ENCODE results near the gene DCLRE1C. TPM values are rescaled to one million over a fixed set of nuclear protein-coding genes. Genes with fewer than 3 reads are reported as not detected.
"Not testable (repeated sequence)": the region's sequence is repeated elsewhere in the genome, so short reads cannot be mapped to it uniquely, and the experiment has no call there.

Gene DCLRE1C
- total RNA-seq, 1 donor = 17.7 TPM

- H3K4me3 ChIP-seq (ENCODE audit: low read depth, low read length) = peak overlapping the region; percentile 91
- peak; percentile 30 for TF ChIP-seq CTCF (IDR thresholded peaks at IDR 0.05; ENCODE audit: insufficient read depth, low read length)
- DNase-seq (ENCODE audit: low read depth) = no peak
These were observed 959 bp downstream of the DCLRE1C start for GRCh38 chr10:14952851-14953423.

GRCh38 chr10:14949291-14949690 lies 4.6 kb downstream of the DCLRE1C start:
- TF ChIP-seq CTCF (IDR thresholded peaks at IDR 0.05; ENCODE audit: insufficient read depth, low read length) = no peak
- H3K4me3 ChIP-seq (ENCODE audit: low read depth, low read length) = no peak overlapping the region
- DNase-seq (ENCODE audit: low read depth) = no peak

- no peak for DNase-seq (ENCODE audit: low read depth)
- no peak overlapping the region for H3K4me3 ChIP-seq (ENCODE audit: low read depth, low read length)
- no peak for TF ChIP-seq CTCF (IDR thresholded peaks at IDR 0.05; ENCODE audit: insufficient read depth, low read length)
These were observed 6.6 kb downstream of the DCLRE1C start for GRCh38 chr10:14947268-14947667.

GRCh38 chr10:14945108-14945507 lies 8.8 kb downstream of the DCLRE1C start:
- H3K4me3 ChIP-seq (ENCODE audit: low read depth, low read length) = no peak overlapping the region
- no peak for TF ChIP-seq CTCF (IDR thresholded peaks at IDR 0.05; ENCODE audit: insufficient read depth, low read length)
- no peak for DNase-seq (ENCODE audit: low read depth)

GRCh38 chr10:14942950-14943338 lies 11.0 kb downstream of the DCLRE1C start:
- not testable (repeated sequence) for DNase-seq (ENCODE audit: low read depth); H3K4me3 ChIP-seq (ENCODE audit: low read depth, low read length)

- not testable (repeated sequence) for DNase-seq (ENCODE audit: low read depth)
These were observed 11.5 kb downstream of the DCLRE1C start for GRCh38 chr10:14942147-14942949.

GRCh38 chr10:14938971-14939370 lies 14.9 kb downstream of the DCLRE1C start:
- H3K4me3 ChIP-seq (ENCODE audit: low read depth, low read length); DNase-seq (ENCODE audit: low read depth): not testable (repeated sequence)

More at GRCh38 chr10:14942147-14942949, 11.5 kb downstream of the DCLRE1C start:
- not testable (repeated sequence) for H3K4me3 ChIP-seq (ENCODE audit: low read depth, low read length)

GRCh38 chr10:14936584-14936983 lies 17.3 kb downstream of the DCLRE1C start:
- no peak for TF ChIP-seq CTCF (IDR thresholded peaks at IDR 0.05; ENCODE audit: insufficient read depth, low read length)
- no peak overlapping the region for H3K4me3 ChIP-seq (ENCODE audit: low read depth, low read length)
- DNase-seq (ENCODE audit: low read depth) = peak; percentile 19

Data from fibroblast of the aortic adventitia (primary cell).